ENCODE data around the gene BABAM1. TPM values are rescaled to one million over a fixed set of nuclear protein-coding genes. Genes with fewer than 3 reads are reported as not detected.

Gene BABAM1
- total and polyA plus RNA-seq, 9 of the 15 experiments (the other 6 are each of a cell fraction or from before 2014, with no cell fraction given), result 14.7 to 160 (median 113) TPM

GRCh38 chr19:17323300-17323963, 56.2 kb downstream of the BABAM1 start:
- ChIA-PET POLR2A (interaction anchor here (0.7 to 6.9 kb wide), 2 partner anchors 11 to 68 kb away, joined by 4 to 41 read pairs; partner anchors contain the start of gene ANO8), CTCF (ENCODE audit: low intra/inter-chr PET ratio) (no interaction called here)
- Histone ChIP-seq H3K4me1 (replicated peaks in 1 of 2; ENCODE audit: control insufficient read depth in 2 of 2, insufficient read depth in 2 of 2, low read length in 2 of 2) (peaks cover 3 to 42% of the 10 kb centered on the region in 2 experiments; a peak in 4 of 5 replicates), H3K36me3 (ENCODE audit: control insufficient read depth, insufficient read depth, low read length) (peaks cover 43% of the 10 kb centered on the region), H3K9me3 (replicated peaks; ENCODE audit: control insufficient read depth, insufficient read depth, low read depth, low read length) (no peaks in the 10 kb centered on the region), H3K4me2 (ENCODE audit: insufficient read depth, low read length) (no peak overlapping the region), H3K4me3 (no peak overlapping the region), H3K9me1 (ENCODE audit: control insufficient read depth, insufficient read depth, low read length) (peaks cover 4% of the 10 kb centered on the region), H3K79me2 (ENCODE audit: control insufficient read depth, insufficient read depth, low read length) (no peaks in the 10 kb centered on the region), H3K27ac (ENCODE audit: extremely low read depth, low read depth, low read length) (no peak overlapping the region), H3K9ac (ENCODE audit: insufficient read depth in 1 of 2, low read depth in 2 of 2, low read length in 2 of 2) (no peak overlapping the region), H2AFZ (ENCODE audit: low read depth, low read length) (no peak overlapping the region), H4K20me1 (replicated peaks; ENCODE audit: control insufficient read depth, insufficient read depth, low read length) (no peaks in the 10 kb centered on the region; the same call in 1 of the 2 replicates), H3K27me3 (ENCODE audit: control insufficient read depth in 2 of 2, insufficient read depth in 2 of 2, low read length in 2 of 2) (no peaks in the 10 kb centered on the region)
- TF ChIP-seq LEF1 (IDR thresholded peaks at IDR 0.05) (no peak), MEF2A (IDR thresholded peaks at IDR 0.05; ENCODE audit: control insufficient read depth, low read depth, low read length) (no peak), TAF9B (IDR thresholded peaks at IDR 0.05; ENCODE audit: partially characterized antibody) (no peak), EHMT2 (IDR thresholded peaks at IDR 0.05) (no peak), E2F5 (CRISPR knock-in tag; IDR thresholded peaks at IDR 0.05) (no peak), ZNF707 (CRISPR knock-in tag; conservative IDR thresholded peaks at IDR 0.05) (no peak), USF2 (CRISPR knock-in tag; IDR thresholded peaks at IDR 0.05) (no peak), TAF15 (IDR thresholded peaks at IDR 0.05; ENCODE audit: low read depth, low read length) (no peak), GABPA (tag; conservative IDR thresholded peaks at IDR 0.05; ENCODE audit: low read depth) (no peak), ZNF24 (IDR thresholded peaks at IDR 0.05) (no peak), MTA3 (IDR thresholded peaks at IDR 0.05; ENCODE audit: borderline replicate concordance) (no peak), CTBP1 (IDR thresholded peaks at IDR 0.05; ENCODE audit: borderline replicate concordance) (no peak), HOXB6 (CRISPR knock-in tag; IDR thresholded peaks at IDR 0.05; ENCODE audit: borderline replicate concordance) (no peak), CBX1 (IDR thresholded peaks at IDR 0.05; ENCODE audit: low read depth) (no peak), GMEB1 (CRISPR knock-in tag; IDR thresholded peaks at IDR 0.05) (no peak)
- intact Hi-C loops (cut with micrococcal nuclease) (no loop called here), in situ Hi-C loops (cut with MboI) (no loop called here)
- DNase-seq (ENCODE audit: extremely low read depth in 1 of 4, low spot score in 3 of 4), result peak in 1 of 4 experiments; percentile 13
- 85% methylated on average over 11 of the region's 56 CpGs for WGBS (ENCODE audit: insufficient coverage, low coverage, missing lambda C conversion rate)
- FAIRE-seq, result no peak
- no TSS peak for BruUV-seq (replicated peaks)
- no peak for ATAC-seq

All from K562 (cell line).